Osteocyte (in vitro differentiated cells): ENCODE results near the gene FCMR. TPM values are rescaled to one million over a fixed set of nuclear protein-coding genes. Genes with fewer than 3 reads are reported as not detected.

ENCODE experiments used
- DNase-seq: peaks from one replicate; pipeline ENCODE4 v3.0.0; 2021; ENCODE audit warnings: mixed read lengths; ENCODE audit not compliant: unreplicated experiment; ENCODE audit errors: extremely low spot score
- H3K27ac Mint-ChIP-seq: one replicate; pipeline ENCODE4 v1.8.0; 2021; ENCODE audit warnings: mild to moderate bottlenecking, mixed read lengths; ENCODE audit not compliant: unreplicated experiment
- H3K27me3 Mint-ChIP-seq: one replicate; pipeline ENCODE4 v1.8.0; 2021; ENCODE audit warnings: mixed read lengths; ENCODE audit not compliant: unreplicated experiment
- H3K36me3 Mint-ChIP-seq: one replicate; pipeline ENCODE4 v1.8.0; 2021; ENCODE audit warnings: mixed read lengths; ENCODE audit not compliant: unreplicated experiment
- H3K4me1 Mint-ChIP-seq: one replicate; pipeline ENCODE4 v1.8.0; 2021; ENCODE audit warnings: mixed read lengths; ENCODE audit not compliant: unreplicated experiment
- H3K4me3 Mint-ChIP-seq: one replicate; pipeline ENCODE4 v1.8.0; 2021; ENCODE audit warnings: mild to moderate bottlenecking, moderate library complexity, mixed read lengths; ENCODE audit not compliant: unreplicated experiment
- H3K9me3 Mint-ChIP-seq: one replicate; pipeline ENCODE4 v1.8.0; 2021; ENCODE audit warnings: mixed read lengths; ENCODE audit not compliant: unreplicated experiment
- long read RNA-seq: library from polyadenylated mRNA; unstranded; transcript quantifications from one replicate; pipeline ENCODE4 v2.0.0, GENCODE V29; 2021
- total RNA-seq: library from RNA; stranded (reverse); gene quantifications from 2 replicates; pipeline ENCODE4 v1.2.1, GENCODE V29; 2021
- TF ChIP-seq, protein P1 (sequence below): fragments of 200-600 bp; sonication (generic); IDR thresholded peaks from 2 replicates; pipeline ENCODE4 v1.5.0; 2021; ENCODE audit warnings: antibody characterized with exemption, mild to moderate bottlenecking, moderate library complexity

Gene FCMR, protein sequence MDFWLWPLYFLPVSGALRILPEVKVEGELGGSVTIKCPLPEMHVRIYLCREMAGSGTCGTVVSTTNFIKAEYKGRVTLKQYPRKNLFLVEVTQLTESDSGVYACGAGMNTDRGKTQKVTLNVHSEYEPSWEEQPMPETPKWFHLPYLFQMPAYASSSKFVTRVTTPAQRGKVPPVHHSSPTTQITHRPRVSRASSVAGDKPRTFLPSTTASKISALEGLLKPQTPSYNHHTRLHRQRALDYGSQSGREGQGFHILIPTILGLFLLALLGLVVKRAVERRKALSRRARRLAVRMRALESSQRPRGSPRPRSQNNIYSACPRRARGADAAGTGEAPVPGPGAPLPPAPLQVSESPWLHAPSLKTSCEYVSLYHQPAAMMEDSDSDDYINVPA
- total RNA-seq = not detected in 2 replicates
- long read RNA-seq = 0 reads

- no peak within 1 kb of the TSS for H3K4me3 Mint-ChIP-seq
- peaks cover 14% of the 10 kb centered on the region for H3K27me3 Mint-ChIP-seq
- TF ChIP-seq, protein P1, sequence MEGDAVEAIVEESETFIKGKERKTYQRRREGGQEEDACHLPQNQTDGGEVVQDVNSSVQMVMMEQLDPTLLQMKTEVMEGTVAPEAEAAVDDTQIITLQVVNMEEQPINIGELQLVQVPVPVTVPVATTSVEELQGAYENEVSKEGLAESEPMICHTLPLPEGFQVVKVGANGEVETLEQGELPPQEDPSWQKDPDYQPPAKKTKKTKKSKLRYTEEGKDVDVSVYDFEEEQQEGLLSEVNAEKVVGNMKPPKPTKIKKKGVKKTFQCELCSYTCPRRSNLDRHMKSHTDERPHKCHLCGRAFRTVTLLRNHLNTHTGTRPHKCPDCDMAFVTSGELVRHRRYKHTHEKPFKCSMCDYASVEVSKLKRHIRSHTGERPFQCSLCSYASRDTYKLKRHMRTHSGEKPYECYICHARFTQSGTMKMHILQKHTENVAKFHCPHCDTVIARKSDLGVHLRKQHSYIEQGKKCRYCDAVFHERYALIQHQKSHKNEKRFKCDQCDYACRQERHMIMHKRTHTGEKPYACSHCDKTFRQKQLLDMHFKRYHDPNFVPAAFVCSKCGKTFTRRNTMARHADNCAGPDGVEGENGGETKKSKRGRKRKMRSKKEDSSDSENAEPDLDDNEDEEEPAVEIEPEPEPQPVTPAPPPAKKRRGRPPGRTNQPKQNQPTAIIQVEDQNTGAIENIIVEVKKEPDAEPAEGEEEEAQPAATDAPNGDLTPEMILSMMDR = no peak
- H3K27ac Mint-ChIP-seq = no peak within 1 kb of the TSS
- no peaks in the 10 kb centered on the region for H3K9me3 Mint-ChIP-seq
- no peaks in the 10 kb centered on the region for H3K36me3 Mint-ChIP-seq
- DNase-seq = no peak
- no peaks in the 10 kb centered on the region for H3K4me1 Mint-ChIP-seq
Measured at GRCh38 chr1:206921772-206922265, at the start of gene FCMR. Gene FCMR, minus strand, starts transcription at chr1:206921941. Its CDS starts 87 bp downstream, at chr1:206921854.

DNA sequence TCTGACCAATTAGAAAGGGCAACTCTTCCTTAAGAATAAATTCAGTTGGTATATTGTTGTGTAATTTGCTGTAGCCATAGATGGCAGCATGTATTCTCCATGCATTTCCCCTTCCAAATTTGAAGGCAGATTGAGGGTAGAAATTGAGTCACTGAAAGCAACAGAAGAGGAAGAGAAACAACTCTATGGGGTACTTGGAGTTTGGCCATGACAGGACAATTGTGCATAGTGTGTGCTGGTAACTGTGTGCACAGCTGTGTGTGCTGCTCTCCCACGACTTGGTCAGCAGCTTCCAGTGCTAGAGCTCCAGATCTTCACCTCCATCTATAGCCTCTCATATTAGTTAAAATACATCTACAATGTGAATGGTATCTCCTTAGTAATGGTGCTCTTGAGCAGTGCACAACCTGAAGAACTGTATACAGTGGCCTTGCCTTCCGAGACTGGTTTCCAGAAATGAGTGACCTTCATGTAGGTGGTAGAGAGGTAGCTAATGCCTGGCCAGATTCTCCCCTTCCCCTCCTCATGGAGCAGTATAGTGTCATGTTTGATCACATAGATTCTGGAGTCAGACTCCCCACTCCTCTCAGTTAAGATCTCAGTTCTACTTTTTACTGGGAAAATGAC is 49.4 kb upstream of the FCMR start:
- H3K36me3 Mint-ChIP-seq = no peaks in the 10 kb centered on the region
- TF ChIP-seq, protein P1 = no peak
- H3K4me3 Mint-ChIP-seq = no peak overlapping the region
- DNase-seq = no peak
- H3K9me3 Mint-ChIP-seq = no peaks in the 10 kb centered on the region
- peaks cover 24% of the 10 kb centered on the region for H3K27me3 Mint-ChIP-seq
- no peaks in the 10 kb centered on the region for H3K4me1 Mint-ChIP-seq
- H3K27ac Mint-ChIP-seq = no peak overlapping the region

DNA sequence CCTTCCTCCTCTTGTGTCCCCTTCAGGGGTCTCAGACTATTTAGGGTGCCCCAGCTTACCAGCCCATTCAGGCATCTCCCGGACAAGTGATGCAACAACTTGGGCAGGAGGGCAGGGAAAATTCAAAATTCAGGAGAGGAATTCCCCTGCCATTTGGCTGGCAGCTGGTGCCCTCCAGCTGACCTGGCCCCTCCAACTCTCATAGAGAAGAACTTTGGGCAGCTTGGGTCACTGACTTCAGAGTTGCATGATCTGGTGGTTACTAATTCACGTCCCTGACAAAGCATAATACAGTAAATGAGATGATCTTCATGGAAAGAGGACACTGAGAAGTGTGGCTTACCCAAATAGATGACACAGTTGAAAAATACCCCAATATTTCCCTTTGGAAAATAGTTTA is 48.7 kb upstream of the FCMR start, which contains the start of gene FCAMR:
TSS of gene FCAMR (minus strand) at position 15 of the 400 bp plus-strand sequence. CDS start 335 bp downstream, outside the sequence.
- Mint-ChIP-seq H3K36me3 (no peaks in the 10 kb centered on the region), H3K27me3 (peaks cover 24% of the 10 kb centered on the region), H3K9me3 (no peaks in the 10 kb centered on the region), H3K4me3 (no peak within 1 kb of the TSS), H3K27ac (no peak within 1 kb of the TSS), H3K4me1 (no peaks in the 10 kb centered on the region)
- TF ChIP-seq, protein P1 = no peak
- no peak for DNase-seq

GRCh38 chr1:206969090-206969489 is 47.3 kb upstream of the FCMR start:
- TF ChIP-seq, protein P1 = no peak
- Mint-ChIP-seq H3K27me3 (peaks cover 24% of the 10 kb centered on the region), H3K4me3 (no peak overlapping the region), H3K27ac (no peak overlapping the region), H3K9me3 (no peaks in the 10 kb centered on the region), H3K36me3 (no peaks in the 10 kb centered on the region), H3K4me1 (no peaks in the 10 kb centered on the region)
- DNase-seq = no peak
